Esophagus squamous epithelium (tissue), 5 donors: ENCODE results near the gene SAG. TPM values are rescaled to one million over a fixed set of nuclear protein-coding genes. Genes with fewer than 3 reads are reported as not detected.

Experiments
- DNase-seq: peaks from one replicate; lab custom pipeline; 2025; lab: John Stamatoyannopoulos, UW
- H3K27ac ChIP-seq, 4 donors: fragments of 200-600 bp; sonication (generic); one replicate each; pipeline ENCODE4 v1.5.1; 2016 to 2019; ENCODE audit warnings: mild to moderate bottlenecking in 1 of 4
- H3K27me3 ChIP-seq, 4 donors: fragments of 200-600 bp; sonication (generic); 1 replicate in 3 of 4; 2 replicates in 1 of 4; pipeline versions ENCODE4 v1.5.1 to v1.6.0; 2017 to 2021; ENCODE audit warnings: antibody characterized with exemption in 1 of 4
- H3K36me3 ChIP-seq, 3 donors: fragments of 200-600 bp; sonication (generic); one replicate each; pipeline ENCODE4 v1.5.1; 2016 to 2019
- H3K4me1 ChIP-seq, 3 donors: fragments of 200-600 bp; sonication (generic); one replicate each; pipeline ENCODE4 v1.5.1; 2017 to 2019
- H3K4me3 ChIP-seq, 4 donors: fragments of 200-600 bp; sonication (generic); 1 replicate in 3 of 4; 2 replicates in 1 of 4; pipeline ENCODE4 v1.5.1; 2016 to 2019; ENCODE audit warnings: mild to moderate bottlenecking in 2 of 4, moderate library complexity in 1 of 4
- H3K9me3 ChIP-seq, 3 donors: fragments of 200-600 bp; sonication (generic); one replicate each; pipeline ENCODE4 v1.5.1; 2016 to 2019
- CTCF ChIP-seq, 6 experiments: fragments of 450-650 bp in 4 of 6; fragments of 200-600 bp in 2 of 6; sonication (generic) in 2 of 6; IDR thresholded peaks; one replicate each; pipeline ENCODE4 v1.5.1; 2016 to 2019; ENCODE audit warnings: antibody characterized with exemption in 6 of 6, mild to moderate bottlenecking in 4 of 6, moderate library complexity in 4 of 6
- POLR2A ChIP-seq, 4 donors: fragments of 450-650 bp; IDR thresholded peaks; one replicate each; pipeline ENCODE4 v1.6.1; 2017; ENCODE audit warnings: antibody characterized with exemption in 4 of 4, mild to moderate bottlenecking in 4 of 4, moderate library complexity in 3 of 4
- WGBS, 2 donors: methylation state at CpG; one replicate each; pipeline ENCODE4 v1.1.5; 2018; 5-methylcytosine and 5-hydroxymethylcytosine counted together
- intact Hi-C: fragments of 100-400 bp; cut with DNase I; formaldehyde crosslinking; loops from one replicate; pipeline ENCODE4 v1.15.0; 2022
- total RNA-seq, 4 donors: library from RNA; depleted of rRNA; stranded (reverse); fragments of >200 nt; gene quantifications; one replicate each; pipeline ENCODE4 v1.1.0, GENCODE V29; 2016
- donor health status: DM: yes; HTN: yes; CAD: no.

SAG gene
- total RNA-seq, 4 donors from 2014 or later = not detected

- no peak for DNase-seq
- peaks cover 0 to 8% (median 0%) of the 10 kb centered on the region in 3 donors for H3K36me3 ChIP-seq
- 88 to 90% methylated on average over 6 of the region's 6 CpGs for WGBS, 2 donors
- no peaks in the 10 kb centered on the region for H3K27me3 ChIP-seq
- H3K9me3 ChIP-seq = no peaks in the 10 kb centered on the region
- no peak for TF ChIP-seq POLR2A (IDR thresholded peaks at IDR 0.05)
- no peak overlapping the region for H3K4me3 ChIP-seq
- intact Hi-C loops = no loop called here
- no peak overlapping the region for H3K27ac ChIP-seq
- H3K4me1 ChIP-seq = no peaks in the 10 kb centered on the region
Observed at GRCh38 chr2:233363744-233364235, 56.2 kb downstream of the SAG start.

DNA sequence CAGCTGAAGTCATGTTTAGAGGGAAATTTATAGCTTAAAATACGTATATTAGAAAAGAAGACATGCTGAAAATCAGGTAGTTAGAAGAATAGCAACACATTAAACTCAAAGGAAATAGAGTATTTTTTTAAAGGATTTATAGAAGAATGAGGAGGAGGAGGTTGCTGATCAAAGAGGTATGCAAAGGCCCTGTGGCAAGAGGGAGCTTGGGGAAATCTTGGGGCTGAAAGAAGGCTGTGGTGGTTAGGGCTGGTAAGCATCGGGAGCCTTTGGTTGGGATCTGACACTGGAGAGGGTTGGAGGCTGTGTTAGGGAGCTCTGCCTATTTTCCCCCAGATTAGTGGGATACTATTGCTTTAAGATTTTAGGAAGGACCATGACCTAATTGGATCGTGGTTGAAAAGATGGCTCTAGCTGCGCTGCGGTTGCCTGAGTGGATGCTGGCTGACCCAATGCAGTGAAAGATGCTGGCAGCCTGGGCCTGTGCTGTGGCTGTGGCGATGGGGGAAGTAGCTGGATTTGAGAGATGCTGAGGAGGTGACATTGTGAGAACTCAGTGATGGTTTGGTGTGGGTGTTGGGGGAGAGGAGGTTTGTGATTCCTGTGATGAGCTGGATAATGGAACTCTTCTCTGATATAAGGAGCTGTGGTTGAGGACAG is 58.4 kb downstream of the SAG start:
- intact Hi-C loops = no loop called here
- Histone ChIP-seq H3K27me3 (no peaks in the 10 kb centered on the region), H3K27ac (no peak overlapping the region), H3K36me3 (peaks cover 0 to 8% (median 0%) of the 10 kb centered on the region in 3 donors), H3K9me3 (no peaks in the 10 kb centered on the region), H3K4me3 (no peak overlapping the region), H3K4me1 (peaks cover 0 to 6% (median 0%) of the 10 kb centered on the region in 3 donors)
- 88 to 96% methylated on average over 6 of the region's 6 CpGs for WGBS, 2 donors
- no peak for TF ChIP-seq POLR2A (IDR thresholded peaks at IDR 0.05)
- TF ChIP-seq CTCF (IDR thresholded peaks at IDR 0.05) = no peak
- no peak for DNase-seq

DNA sequence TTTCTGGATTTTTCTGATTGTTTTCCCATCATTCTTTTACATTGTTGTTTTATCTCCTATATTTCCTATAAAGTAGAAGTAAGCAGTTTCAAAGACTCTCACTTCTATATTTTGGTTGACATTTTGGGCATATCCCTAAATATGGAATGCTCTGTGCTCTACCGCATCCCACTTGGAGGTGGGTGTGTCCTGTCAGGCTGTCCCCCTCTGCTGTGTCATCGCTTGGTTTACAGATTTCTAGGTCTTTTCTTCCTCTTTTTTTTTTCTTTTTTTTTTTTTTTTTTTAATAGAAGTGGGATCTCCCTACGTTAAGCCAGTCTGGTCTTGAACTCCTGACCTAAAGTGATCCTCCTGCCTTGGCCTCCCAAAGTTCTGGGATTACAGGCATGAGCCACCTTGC is 60.0 kb downstream of the SAG start:
- intact Hi-C loops = no loop called here
- WGBS, 2 donors = 76 to 81% methylated on average over 3 of the region's 3 CpGs
- no peaks in the 10 kb centered on the region for H3K27me3 ChIP-seq
- TF ChIP-seq POLR2A (IDR thresholded peaks at IDR 0.05) = no peak
- no peak for TF ChIP-seq CTCF (IDR thresholded peaks at IDR 0.05)
- peaks cover 0 to 8% (median 0%) of the 10 kb centered on the region in 3 donors for H3K36me3 ChIP-seq
- H3K4me3 ChIP-seq = no peak overlapping the region
- DNase-seq = no peak
- no peaks in the 10 kb centered on the region for H3K9me3 ChIP-seq
- peaks cover 0 to 6% (median 0%) of the 10 kb centered on the region in 3 donors for H3K4me1 ChIP-seq
- no peak overlapping the region for H3K27ac ChIP-seq

GRCh38 chr2:233368756-233369155 is 61.1 kb downstream of the SAG start:
- no peaks in the 10 kb centered on the region for H3K27me3 ChIP-seq
- H3K36me3 ChIP-seq = peaks cover 0 to 10% (median 0%) of the 10 kb centered on the region in 3 donors
- H3K4me3 ChIP-seq = no peak overlapping the region
- intact Hi-C loops = no loop called here
- no peak for DNase-seq
- WGBS, 2 donors = 83 to 85% methylated on average over 3 to 5 of the region's 5 CpGs
- no peaks in the 10 kb centered on the region for H3K9me3 ChIP-seq
- peaks cover 0 to 6% (median 0%) of the 10 kb centered on the region in 3 donors for H3K4me1 ChIP-seq
- H3K27ac ChIP-seq = no peak overlapping the region
- TF ChIP-seq POLR2A (IDR thresholded peaks at IDR 0.05) (no peak), CTCF (IDR thresholded peaks at IDR 0.05) (no peak)

GRCh38 chr2:233369462-233369861 is 61.8 kb downstream of the SAG start:
- Histone ChIP-seq H3K4me3 (no peak overlapping the region), H3K27me3 (no peaks in the 10 kb centered on the region), H3K4me1 (peaks cover 0 to 6% (median 0%) of the 10 kb centered on the region in 3 donors), H3K9me3 (no peaks in the 10 kb centered on the region), H3K36me3 (peaks cover 0 to 6% (median 0%) of the 10 kb centered on the region in 3 donors), H3K27ac (no peak overlapping the region)
- DNase-seq = no peak
- 88 to 89% methylated on average over 8 of the region's 8 CpGs for WGBS, 2 donors
- TF ChIP-seq CTCF (IDR thresholded peaks at IDR 0.05) (no peak), POLR2A (IDR thresholded peaks at IDR 0.05) (no peak)
- intact Hi-C loops = no loop called here
